Breast epithelium (tissue), 3 donors: Measurements from ENCODE around the gene ZMYND12.

ENCODE experiments used
- CTCF ChIP-seq, 3 donors: fragments of 450-650 bp; IDR thresholded peaks; one replicate each; pipeline ENCODE4 v1.5.1; 2016 to 2017; ENCODE audit warnings: antibody characterized with exemption in 3 of 3, mild to moderate bottlenecking in 3 of 3, moderate library complexity in 3 of 3
- POLR2A ChIP-seq: fragments of 450-650 bp; IDR thresholded peaks from one replicate; pipeline ENCODE4 v1.6.1; 2016; ENCODE audit warnings: antibody characterized with exemption, mild to moderate bottlenecking, moderate library complexity
- POLR2AphosphoS5 ChIP-seq, 3 donors: sonication (generic); formaldehyde crosslinking; IDR thresholded peaks; one replicate each; pipeline ENCODE4 v1.6.1; 2017; ENCODE audit warnings: antibody characterized with exemption in 3 of 3

- TF ChIP-seq CTCF (IDR thresholded peaks at IDR 0.05) (no peak), POLR2A (no peak), POLR2AphosphoS5 (IDR thresholded peaks at IDR 0.05) (no peak)
Measured at GRCh38 chr1:42419126-42419821, 36.5 kb downstream of the ZMYND12 start.
